Activated naive CD4-positive, alpha-beta T cell treated with anti-CD3 and anti-CD28 coated beads, Interleukin-2, amount 50 U/mL, for 72 hours (primary cell): ENCODE results near the gene POU2F2. TPM values are rescaled to one million over a fixed set of nuclear protein-coding genes. Genes with fewer than 3 reads are reported as not detected.
"Not testable (repeated sequence)": the region's sequence is repeated elsewhere in the genome, so short reads cannot be mapped to it uniquely, and the experiment has no call there.

Source experiments
- ATAC-seq, 2 donors: fragments of 150-1000 bp; cut with Tn5 transposase; 2 replicates each; pipeline ENCODE4 v1.10.0; 2021; ENCODE audit warnings: mild to moderate bottlenecking in 2 of 2, moderate library complexity in 2 of 2
- DNase-seq, 2 donors: peaks; one replicate each; pipeline ENCODE4 v3.0.0; 2021 to 2022; ENCODE audit warnings: low spot score in 2 of 2
- H3K27ac Mint-ChIP-seq, 2 donors: one replicate each; pipeline ENCODE4 v1.8.0; 2022; ENCODE audit warnings: mild to moderate bottlenecking in 2 of 2, mixed read lengths in 2 of 2
- H3K36me3 Mint-ChIP-seq, 2 donors: one replicate each; pipeline ENCODE4 v1.8.0; 2022; ENCODE audit warnings: mixed read lengths in 2 of 2
- H3K9me3 Mint-ChIP-seq, 2 donors: one replicate each; pipeline ENCODE4 v1.8.0; 2022; ENCODE audit warnings: mixed read lengths in 2 of 2
- total RNA-seq, 2 donors: library from RNA; stranded (reverse); gene quantifications; one replicate each; pipeline ENCODE4 v1.2.3, GENCODE V29; 2022

The POU2F2 gene
- total RNA-seq, 2 donors from 2014 or later: 34.2 to 39.6 TPM

DNA sequence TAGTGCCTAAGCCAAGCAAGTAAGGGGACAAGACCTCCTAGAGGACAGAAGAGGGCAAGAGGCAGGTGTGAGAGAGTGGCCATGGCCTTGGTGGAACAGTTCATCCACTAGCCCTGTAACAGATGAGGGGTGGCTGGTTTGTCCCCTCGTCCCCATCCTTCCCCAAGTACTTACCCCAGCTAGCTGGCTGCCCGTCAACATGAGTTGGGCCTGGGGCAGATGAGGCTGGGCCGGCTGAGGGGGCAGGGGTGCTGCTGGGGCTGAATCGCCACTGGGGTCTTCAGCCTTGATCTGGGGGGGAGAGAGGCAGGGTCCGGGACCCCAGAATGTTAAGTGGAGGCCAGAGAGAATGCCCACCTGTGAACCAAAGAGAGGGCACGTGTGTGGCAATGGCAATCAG is 15.2 kb downstream of the POU2F2 start:
- ATAC-seq (no peak), DNase-seq (no peak)
- Mint-ChIP-seq H3K36me3 (peaks cover 7 to 25% of the 10 kb centered on the region in 2 donors), H3K9me3 (no peaks in the 10 kb centered on the region), H3K27ac (peak overlapping the region in 1 of 2 donors; percentile 17)

DNA sequence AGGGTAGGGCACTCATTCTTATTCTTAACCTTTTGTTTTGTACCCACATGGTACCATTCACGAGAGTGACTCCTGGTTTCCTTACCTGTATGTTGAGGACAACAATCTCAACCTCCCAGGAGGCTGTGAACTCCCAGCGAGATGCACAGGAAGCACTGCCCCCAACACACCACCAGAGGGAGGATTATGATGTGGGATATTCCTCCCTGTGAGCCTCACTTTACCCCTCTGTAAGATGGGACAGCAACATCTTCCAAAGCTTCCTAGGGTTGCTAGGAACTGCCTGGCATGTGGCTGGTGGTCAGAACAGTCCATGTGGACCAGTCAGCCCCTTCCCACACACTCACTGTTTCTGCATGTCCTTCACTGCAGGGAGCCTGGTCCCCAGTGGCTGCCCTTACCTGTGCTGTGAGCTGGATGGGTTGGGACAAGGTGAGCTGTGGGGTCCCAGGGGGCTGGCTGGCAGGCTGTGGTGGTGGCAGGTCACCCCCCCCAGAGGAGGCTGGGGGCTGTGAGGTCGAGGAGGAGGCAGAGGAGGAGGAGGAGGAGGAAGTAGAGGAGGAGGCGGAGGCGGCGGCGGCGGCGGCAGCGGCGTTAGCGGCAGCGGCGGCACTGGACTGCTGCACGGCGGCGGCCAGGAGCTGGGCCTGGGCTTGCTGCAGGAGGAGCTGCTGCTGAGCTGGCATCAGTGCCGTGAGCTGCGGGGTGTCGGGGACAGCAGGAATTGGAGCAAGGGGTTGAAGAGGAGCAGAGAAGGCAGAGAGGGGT is 15.8 kb downstream of the POU2F2 start:
- H3K9me3 Mint-ChIP-seq: no peaks in the 10 kb centered on the region
- no peak overlapping the region for H3K27ac Mint-ChIP-seq
- DNase-seq (no peak), ATAC-seq (no peak)
- H3K36me3 Mint-ChIP-seq: peaks cover 7 to 24% of the 10 kb centered on the region in 2 donors

DNA sequence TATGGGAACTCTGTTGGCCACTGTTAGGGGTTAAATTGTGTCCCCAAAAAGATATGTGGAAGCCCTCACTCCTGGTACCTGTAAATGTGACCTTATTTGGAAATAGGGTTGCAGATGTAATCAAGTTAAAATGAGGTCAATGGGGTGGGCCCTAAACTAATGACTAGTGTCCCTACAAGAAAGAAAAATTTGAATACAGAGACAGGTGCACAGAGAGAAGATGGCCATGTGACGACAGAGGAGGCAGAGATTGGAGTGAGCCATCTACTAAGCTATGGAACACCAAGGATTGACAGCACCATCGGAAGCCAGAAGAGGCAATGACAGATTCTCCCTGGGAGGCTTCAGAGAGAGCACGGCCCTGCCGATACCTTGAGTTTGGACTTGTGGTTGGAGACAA is 16.5 kb downstream of the POU2F2 start:
- ATAC-seq (no peak), DNase-seq (no peak)
- peaks cover 7 to 31% of the 10 kb centered on the region in 2 donors for H3K36me3 Mint-ChIP-seq
- H3K27ac Mint-ChIP-seq: no peak overlapping the region
- H3K9me3 Mint-ChIP-seq: no peaks in the 10 kb centered on the region

DNA sequence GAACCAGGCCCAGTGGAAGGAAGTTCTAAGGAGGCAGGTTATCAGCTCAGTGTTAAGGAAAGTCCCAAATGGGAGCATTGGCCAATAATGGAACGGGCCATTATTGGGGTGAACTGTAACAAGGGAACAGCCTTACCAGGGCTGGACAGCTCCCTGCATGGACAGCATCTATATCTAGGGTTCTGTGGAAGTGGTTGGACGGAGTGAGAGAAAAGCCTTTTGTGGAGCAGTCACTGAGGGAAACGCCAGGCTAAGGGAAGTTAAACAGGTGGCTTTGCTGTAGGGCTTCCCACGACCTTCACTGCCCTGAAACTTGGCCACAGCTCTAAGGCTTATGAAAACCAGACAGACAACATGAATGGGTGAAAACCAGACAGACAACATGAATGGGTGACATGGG is 17.0 kb downstream of the POU2F2 start:
- H3K9me3 Mint-ChIP-seq: no peaks in the 10 kb centered on the region
- ATAC-seq (no peak), DNase-seq (no peak)
- H3K27ac Mint-ChIP-seq: peak overlapping the region in 1 of 2 donors; percentile 77
- H3K36me3 Mint-ChIP-seq: peaks cover 7 to 32% of the 10 kb centered on the region in 2 donors

DNA sequence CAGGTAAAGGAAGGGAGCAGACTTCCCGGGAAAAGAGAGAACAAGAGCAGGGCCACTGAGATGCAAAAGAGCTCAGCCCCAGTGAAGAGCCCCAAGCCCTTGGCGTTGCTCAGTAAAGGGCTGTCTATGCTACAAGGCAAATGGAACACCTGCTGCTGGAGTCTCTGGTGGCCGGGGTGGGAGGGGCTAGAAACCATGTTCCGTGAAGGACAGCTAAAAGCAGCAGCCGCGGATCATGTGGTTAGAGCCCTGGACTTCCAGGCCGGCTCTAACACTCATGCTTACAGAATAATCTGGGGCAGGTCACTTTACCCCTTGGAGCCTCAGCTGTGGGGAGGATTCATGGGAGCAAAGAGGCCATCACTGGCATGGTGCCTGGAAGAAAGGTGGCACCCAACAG is 17.8 kb downstream of the POU2F2 start:
- no peaks in the 10 kb centered on the region for H3K9me3 Mint-ChIP-seq
- ATAC-seq: no peak
- H3K36me3 Mint-ChIP-seq: peaks cover 7 to 32% of the 10 kb centered on the region in 2 donors
- peak overlapping the region; percentile 71 to 83 for H3K27ac Mint-ChIP-seq
- no peak for DNase-seq

DNA sequence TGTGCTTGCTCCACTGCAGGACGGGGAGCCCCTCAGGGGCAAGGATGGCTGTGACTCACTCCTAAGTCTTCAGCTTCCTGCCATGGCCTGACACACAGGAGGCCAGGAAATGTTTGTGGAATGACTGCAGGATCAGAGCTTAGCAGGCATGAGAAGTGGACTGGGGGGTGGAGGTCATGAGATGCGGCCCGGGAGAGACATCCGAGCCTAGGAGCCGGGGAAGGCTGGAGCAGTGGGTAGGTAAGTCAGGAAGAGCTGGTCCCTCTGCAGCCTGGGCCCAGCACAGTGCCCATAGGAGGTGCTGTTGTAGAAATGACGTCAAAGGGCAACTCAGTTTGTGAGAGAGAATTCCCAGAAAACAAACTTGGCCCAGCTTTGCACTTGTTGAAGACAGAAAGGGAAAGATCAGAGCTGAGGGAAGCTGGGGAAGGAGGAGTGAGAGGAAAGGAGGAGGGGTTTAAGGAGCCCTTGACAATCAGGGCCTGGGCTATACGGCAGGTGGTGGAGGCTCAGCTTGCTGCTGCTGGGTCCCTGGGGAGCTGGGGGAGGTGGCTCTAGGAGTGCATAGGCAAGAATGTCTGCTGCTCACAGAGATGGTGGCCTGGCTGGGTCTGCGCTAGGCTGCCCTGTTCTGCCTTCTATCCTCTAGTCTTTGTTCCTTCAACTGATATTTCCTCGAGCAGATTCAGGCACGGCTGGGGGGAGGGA is 18.5 kb downstream of the POU2F2 start:
- peak in 1 of 2 donors; percentile 16 for ATAC-seq

DNA sequence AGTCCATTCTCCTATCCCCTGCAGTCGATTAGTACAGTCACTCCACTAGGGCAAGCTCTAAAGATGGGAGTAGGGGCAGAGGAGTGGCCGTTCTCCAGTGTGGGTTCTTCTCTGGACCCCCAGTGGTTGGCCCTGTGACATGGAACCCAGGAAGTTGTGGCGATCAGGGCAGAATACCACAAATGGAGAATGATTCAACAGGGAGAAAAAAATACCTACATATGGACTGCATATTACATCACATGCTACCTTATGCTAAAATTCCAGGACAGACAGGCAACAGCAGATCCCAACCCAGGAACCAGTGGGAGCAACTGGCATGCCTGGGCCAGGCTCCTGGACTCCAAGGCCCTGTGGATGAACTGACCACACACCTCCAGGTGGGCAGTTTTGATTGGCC is 20.4 kb downstream of the POU2F2 start:
- Mint-ChIP-seq H3K36me3 (peaks cover 7 to 20% of the 10 kb centered on the region in 2 donors), H3K9me3 (no peaks in the 10 kb centered on the region), H3K27ac (peak overlapping the region; percentile 16 to 71)
- ATAC-seq (no peak), DNase-seq (no peak)

More for the DNA sequence above, 18.5 kb downstream of the POU2F2 start:
- no peak for DNase-seq
- peak overlapping the region; percentile 71 to 90 for H3K27ac Mint-ChIP-seq
- no peaks in the 10 kb centered on the region for H3K9me3 Mint-ChIP-seq
- H3K36me3 Mint-ChIP-seq: peaks cover 7 to 28% of the 10 kb centered on the region in 2 donors

DNA sequence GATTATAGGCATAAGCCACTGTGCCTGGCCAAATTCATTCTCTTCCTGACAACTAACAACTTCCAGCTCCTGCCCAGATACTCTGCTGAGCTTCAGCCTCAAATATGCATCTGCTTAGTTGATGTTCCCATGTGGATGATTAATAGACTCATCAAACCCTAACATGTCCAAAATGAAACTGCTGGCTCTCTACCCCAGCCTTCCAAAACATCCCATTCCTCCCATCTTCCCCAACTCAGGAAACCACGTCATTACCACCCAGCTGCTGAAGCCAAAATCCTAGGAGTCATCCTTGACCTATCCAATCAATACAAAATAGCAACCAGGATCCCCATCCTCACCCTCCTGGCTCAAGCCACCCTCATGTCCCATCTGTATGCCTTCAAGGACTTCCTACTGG is 20.9 kb downstream of the POU2F2 start:
- Mint-ChIP-seq H3K9me3 (no peaks in the 10 kb centered on the region), H3K27ac (peak overlapping the region; percentile 16 to 71), H3K36me3 (peaks cover 7 to 17% of the 10 kb centered on the region in 2 donors)
- ATAC-seq (no peak), DNase-seq (no peak)

DNA sequence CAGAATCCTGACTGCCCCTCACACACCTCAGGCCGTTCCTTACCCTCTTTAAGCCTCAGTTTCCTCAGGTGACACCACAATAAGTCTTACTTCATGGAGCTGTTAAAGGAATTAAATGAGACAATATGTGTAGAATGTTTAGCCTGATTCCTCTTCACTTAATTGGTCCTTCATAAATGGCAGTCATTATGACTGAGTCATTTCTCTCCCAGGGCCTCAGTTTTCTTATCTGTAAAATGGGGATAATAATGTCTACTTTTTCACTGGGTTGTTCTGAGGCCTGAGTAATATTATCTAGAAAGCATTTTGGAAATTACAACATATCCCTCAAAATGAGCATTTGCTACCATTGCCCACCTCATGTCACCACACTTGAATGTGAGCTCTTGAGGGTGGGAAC is 21.6 kb downstream of the POU2F2 start:
- no peaks in the 10 kb centered on the region for H3K9me3 Mint-ChIP-seq
- DNase-seq (no peak), ATAC-seq (no peak)
- H3K36me3 Mint-ChIP-seq: peaks cover 3 to 17% of the 10 kb centered on the region in 2 donors
- peak overlapping the region; percentile 16 to 71 for H3K27ac Mint-ChIP-seq

DNA sequence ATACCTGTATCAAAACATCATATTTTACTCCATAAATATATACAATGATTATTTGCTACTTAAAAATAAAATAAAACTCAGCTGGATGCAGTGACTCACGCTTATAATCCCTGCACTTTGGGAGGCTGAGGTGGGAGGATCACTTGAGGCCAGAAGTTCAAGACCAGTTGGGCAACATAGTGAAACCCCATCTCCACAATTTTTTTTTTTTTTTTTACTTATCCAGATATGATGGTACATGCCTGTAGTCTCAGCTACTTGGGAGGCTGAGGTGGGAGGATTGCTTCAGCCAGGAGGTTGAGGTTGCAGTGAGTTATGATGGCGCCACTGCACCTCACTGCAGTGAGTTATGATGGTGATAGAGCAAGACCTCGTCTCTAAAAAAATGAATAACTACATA is 22.4 kb downstream of the POU2F2 start:
- peaks cover 7 to 17% of the 10 kb centered on the region in 2 donors for H3K36me3 Mint-ChIP-seq
- H3K9me3 Mint-ChIP-seq: no peaks in the 10 kb centered on the region
- ATAC-seq: no peak
- H3K27ac Mint-ChIP-seq: no peak overlapping the region
- no peak for DNase-seq

DNA sequence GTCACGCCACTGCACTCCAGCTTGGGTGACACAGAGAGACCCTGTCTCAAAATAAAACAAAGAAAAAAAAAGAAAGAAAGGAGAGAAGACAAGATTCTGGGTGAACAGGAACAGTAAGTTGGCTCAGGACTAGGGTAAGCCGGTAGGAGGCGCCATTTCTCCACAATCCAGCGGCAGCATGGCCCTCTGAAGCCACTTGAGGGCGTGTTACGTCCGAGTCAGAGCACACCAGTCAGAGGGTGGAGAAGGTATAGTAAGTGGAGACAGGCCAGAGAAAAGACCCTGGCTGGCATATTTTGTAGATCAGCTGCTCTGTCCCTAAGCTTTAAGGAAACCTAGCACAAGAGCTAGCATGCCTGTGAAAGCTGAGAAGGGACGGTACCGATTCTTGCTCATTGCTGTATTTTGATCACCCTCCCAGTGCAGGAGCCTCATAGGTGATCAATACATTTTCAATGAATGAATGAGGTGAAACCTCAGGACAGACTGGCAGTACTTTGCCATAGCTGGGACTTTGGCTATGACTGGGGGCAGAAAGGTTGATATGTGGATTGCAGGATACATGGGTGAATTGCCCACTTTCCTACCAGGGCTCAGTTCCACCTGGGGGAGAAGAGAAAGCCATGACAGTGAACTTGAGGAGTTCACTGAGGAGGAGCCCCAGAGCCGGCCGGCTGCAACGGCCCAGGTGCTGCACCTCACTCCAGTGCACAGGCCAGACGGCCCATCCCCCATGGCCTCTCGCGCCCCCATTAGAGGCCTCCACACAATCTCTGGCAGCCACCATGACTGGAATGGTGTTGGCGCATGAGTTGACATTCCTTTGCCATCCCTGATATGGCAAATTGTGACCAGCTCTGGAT is 23.5 kb downstream of the POU2F2 start:
- Mint-ChIP-seq H3K9me3 (no peaks in the 10 kb centered on the region), H3K36me3 (peaks cover 7 to 17% of the 10 kb centered on the region in 2 donors), H3K27ac (peak overlapping the region in 1 of 2 donors; percentile 23)
- ATAC-seq: peak; percentile 81 to 92
- peak; percentile 81 to 90 for DNase-seq

DNA sequence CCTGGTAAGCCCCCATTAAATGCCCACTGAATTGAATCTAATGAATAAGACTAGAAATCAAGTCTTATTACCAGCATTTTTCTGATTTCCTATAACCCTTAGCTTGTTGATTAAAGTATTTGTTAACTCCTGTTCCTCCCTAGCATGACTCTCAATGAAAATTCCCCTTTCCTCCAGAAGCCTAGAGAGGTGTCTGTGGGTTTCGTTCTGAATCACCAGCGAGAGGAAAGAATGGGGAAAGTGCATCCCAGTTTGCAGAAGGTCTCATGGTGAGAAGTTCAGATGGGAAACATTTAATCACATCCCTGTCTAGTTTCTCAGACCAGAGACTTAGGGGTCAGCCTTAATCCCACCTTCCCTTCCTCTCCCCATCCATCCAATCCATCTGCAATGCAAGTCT is 26.9 kb downstream of the POU2F2 start:
- ATAC-seq (peak in 1 of 2 donors; percentile 72), DNase-seq (no peak)
- Mint-ChIP-seq H3K9me3 (no peaks in the 10 kb centered on the region), H3K36me3 (peaks cover 0 to 7% of the 10 kb centered on the region in 2 donors), H3K27ac (peak overlapping the region in 1 of 2 donors; percentile 77)

DNA sequence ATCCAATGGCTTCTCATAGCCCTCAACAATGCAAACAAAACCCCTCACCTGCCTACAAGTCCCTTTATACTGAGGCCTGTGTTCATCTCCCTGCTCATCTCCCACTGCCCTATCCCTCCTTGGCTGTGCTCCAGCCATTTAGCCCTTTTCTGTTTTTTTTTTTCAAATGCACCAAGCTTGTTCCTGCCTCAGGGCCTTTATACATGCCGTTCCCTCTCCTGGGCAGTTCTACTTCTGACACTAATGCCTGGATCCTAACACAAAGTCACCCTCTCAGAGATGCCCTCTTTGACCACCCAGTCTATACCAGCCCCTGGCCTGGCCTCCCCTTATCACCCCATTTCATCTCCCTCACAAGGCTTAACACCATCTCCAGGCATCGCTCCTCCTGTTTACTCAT is 29.4 kb downstream of the POU2F2 start:
- H3K9me3 Mint-ChIP-seq: no peaks in the 10 kb centered on the region
- peak overlapping the region in 1 of 2 donors; percentile 89 for H3K27ac Mint-ChIP-seq
- ATAC-seq (no peak), DNase-seq (no peak)
- peaks cover 0 to 7% of the 10 kb centered on the region in 2 donors for H3K36me3 Mint-ChIP-seq

DNA sequence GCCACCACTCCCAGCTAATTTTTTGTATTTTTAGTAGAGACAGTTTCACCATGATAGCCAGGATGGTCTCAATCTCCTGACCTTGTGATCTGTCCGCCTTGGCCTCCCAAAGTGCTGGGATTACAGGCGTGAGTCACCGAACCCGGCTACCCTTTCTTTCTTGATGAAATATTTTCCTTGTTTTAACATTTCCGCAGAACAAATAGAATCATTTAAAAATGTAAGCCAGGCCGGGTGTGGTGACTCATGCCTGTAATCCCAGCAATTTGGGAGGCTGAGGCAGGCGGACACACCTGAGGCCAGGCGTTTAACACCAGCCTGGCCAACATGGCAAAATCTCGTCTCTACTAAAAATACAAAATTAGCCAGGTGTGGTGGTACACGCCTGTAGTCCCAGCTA is 32.0 kb downstream of the POU2F2 start:
- H3K27ac Mint-ChIP-seq, DNase-seq, ATAC-seq, H3K36me3 Mint-ChIP-seq, H3K9me3 Mint-ChIP-seq: not testable (repeated sequence)

DNA sequence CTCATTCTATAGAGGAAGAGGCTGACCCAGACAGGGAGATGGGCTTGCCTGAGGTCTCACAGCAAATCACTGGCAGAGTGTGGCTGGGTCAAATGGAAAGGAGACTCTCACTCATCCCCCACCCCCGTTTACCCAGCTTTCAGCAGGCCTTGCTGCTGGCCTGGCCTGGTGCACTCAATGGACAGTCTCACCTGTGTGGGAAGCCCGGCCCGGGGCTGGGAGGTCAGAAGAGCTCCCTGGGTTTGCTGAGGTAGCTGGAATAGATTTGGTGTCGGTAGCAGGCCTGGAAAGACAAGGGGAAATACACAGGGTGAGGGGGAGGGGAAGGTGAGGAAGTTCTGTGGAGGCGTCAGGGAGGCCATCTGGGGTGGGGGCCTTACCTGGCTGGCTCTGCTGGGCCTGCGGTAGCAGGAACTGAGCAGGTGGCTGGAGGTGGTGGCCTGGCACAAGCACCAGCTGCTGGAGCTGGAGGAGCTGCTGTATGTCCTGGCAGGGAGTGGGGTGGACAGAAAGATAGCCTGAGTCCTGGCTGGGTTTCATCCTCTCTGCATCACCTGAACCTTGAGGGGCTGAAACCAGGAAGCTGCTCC is 32.8 kb downstream of the POU2F2 start:
- Mint-ChIP-seq H3K9me3 (no peaks in the 10 kb centered on the region), H3K36me3 (peaks cover 0 to 7% of the 10 kb centered on the region in 2 donors), H3K27ac (peak overlapping the region in 1 of 2 donors; percentile 82)
- DNase-seq: no peak
- no peak for ATAC-seq

DNA sequence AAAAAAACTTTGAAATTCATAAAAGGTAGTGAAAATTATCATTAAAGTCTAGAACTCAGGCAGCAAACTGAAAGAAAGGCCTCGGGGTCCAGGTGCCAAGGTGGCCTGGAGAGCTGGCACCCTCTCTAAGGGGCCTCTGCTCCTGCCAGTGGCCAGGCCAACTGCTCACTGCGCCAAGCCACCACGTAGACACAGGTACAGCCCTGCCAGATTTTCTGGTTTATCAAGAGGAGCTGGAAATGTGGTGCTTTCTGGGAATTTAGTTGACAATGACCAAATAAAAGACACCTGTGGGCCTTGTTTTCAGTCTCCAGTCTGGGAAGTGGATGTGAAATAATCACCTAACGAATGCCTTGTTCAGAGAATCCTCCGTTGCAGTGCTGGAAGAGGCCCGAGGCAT is 33.5 kb downstream of the POU2F2 start:
- peak overlapping the region in 1 of 2 donors; percentile 40 for H3K27ac Mint-ChIP-seq
- no peak for ATAC-seq
- no peaks in the 10 kb centered on the region for H3K9me3 Mint-ChIP-seq
- no peak for DNase-seq
- H3K36me3 Mint-ChIP-seq: peaks cover 0 to 7% of the 10 kb centered on the region in 2 donors
